CD4-positive, alpha-beta T cell (primary cell): ENCODE results near the gene SYCE3. TPM values are rescaled to one million over a fixed set of nuclear protein-coding genes. Genes with fewer than 3 reads are reported as not detected.

ENCODE experiments used
- ATAC-seq: fragments of 200-7000 bp; cut with Tn5 transposase; one replicate; pipeline ENCODE4 v1.10.0; 2022; ENCODE audit warnings: mild to moderate bottlenecking; ENCODE audit not compliant: poor library complexity
- CTCF ChIA-PET: fragments of 350-600 bp; sonication (Branson Sonifier 250); formaldehyde crosslinking; loops from one replicate; lab custom pipeline; 2021; ENCODE audit warnings: antibody characterized with exemption, inconsistent platforms; lab: Charles Lee
- POLR2A ChIA-PET: fragments of 350-600 bp; sonication (Branson Sonifier 250); formaldehyde crosslinking; loops from one replicate; lab custom pipeline; 2021; ENCODE audit warnings: antibody characterized with exemption, inconsistent platforms; lab: Charles Lee
- DNase-seq, 14 experiments: peaks; one replicate each; pipeline ENCODE4 v3.0.0-alpha.2; 2013 to 2020; ENCODE audit warnings: mixed read lengths in 2 of 14
- H3K27ac ChIP-seq, 2 donors: one replicate each; pipeline versions ENCODE4 v1.5.1 to v1.7.0; 2013; ENCODE audit warnings: low read length in 2 of 2, low read depth in 1 of 2, mild to moderate bottlenecking in 1 of 2
- H3K27me3 ChIP-seq, 2 experiments: 1 replicate in 1 of 2; 2 replicates in 1 of 2; pipeline versions ENCODE4 v1.6.1 to v1.7.0; 2013; ENCODE audit warnings: low read length in 2 of 2, control low read depth in 1 of 2, mild to moderate bottlenecking in 1 of 2, moderate library complexity in 1 of 2; ENCODE audit not compliant: insufficient read depth in 2 of 2, control insufficient read depth in 1 of 2
- H3K36me3 ChIP-seq: one replicate; pipeline ENCODE4 v1.6.1; 2013; ENCODE audit warnings: low read length, control low read depth; ENCODE audit not compliant: insufficient read depth
- H3K4me1 ChIP-seq: one replicate; pipeline ENCODE4 v1.6.1; 2013; ENCODE audit warnings: low read length, control low read depth; ENCODE audit not compliant: insufficient read depth
- H3K4me3 ChIP-seq: one replicate; pipeline ENCODE4 v1.5.1; 2013; ENCODE audit warnings: mild to moderate bottlenecking, low read length, moderate library complexity
- H3K9me3 ChIP-seq, 2 experiments: 1 replicate in 1 of 2; 2 replicates in 1 of 2; pipeline versions ENCODE4 v1.6.1 to v1.7.0; 2013; ENCODE audit warnings: low read length in 2 of 2, mild to moderate bottlenecking in 2 of 2, control low read depth in 1 of 2, moderate library complexity in 1 of 2; ENCODE audit not compliant: control insufficient read depth in 1 of 2, insufficient read depth in 1 of 2
- H3K27ac Mint-ChIP-seq: one replicate; pipeline ENCODE4 v1.8.0; 2020; ENCODE audit warnings: mixed read lengths
- H3K27me3 Mint-ChIP-seq: one replicate; pipeline ENCODE4 v1.8.0; 2021; ENCODE audit warnings: mixed read lengths
- H3K36me3 Mint-ChIP-seq: one replicate; pipeline ENCODE4 v1.8.0; 2021; ENCODE audit warnings: low read depth, mixed read lengths
- H3K4me1 Mint-ChIP-seq: one replicate; pipeline ENCODE4 v1.8.0; 2021; ENCODE audit warnings: low read depth, mixed read lengths
- H3K4me3 Mint-ChIP-seq: one replicate; pipeline ENCODE4 v1.8.0; 2020; ENCODE audit warnings: mild to moderate bottlenecking, mixed read lengths
- H3K9me3 Mint-ChIP-seq: one replicate; pipeline ENCODE4 v1.8.0; 2020; ENCODE audit warnings: mixed read lengths
- CTCF ChIP-seq: fragments of 200-600 bp; IDR thresholded peaks from one replicate; pipeline ENCODE4 v1.8.0; 2022; ENCODE audit warnings: antibody characterized with exemption, mild to moderate bottlenecking
- intact Hi-C, 2 experiments: fragments of 100-400 bp; cut with DNase I in 1 of 2; cut with micrococcal nuclease in 1 of 2; formaldehyde crosslinking; loops; one replicate each; pipeline versions ENCODE4 v1.15.1 to v1.9.0; 2023 to 2025; cut with DNase I, micrococcal nuclease
- total RNA-seq, 174 experiments: library from RNA in 2 of 174; stranded (reverse) in 2 of 174; gene quantifications; one replicate each; pipeline ENCODE4 v1.2.3 and lab custom pipeline; 2021 to 2026

Gene SYCE3
- total RNA-seq, 2 experiments from 2014 or later: not detected

GRCh38 chr22:50528682-50529415, 33.9 kb downstream of the SYCE3 start:
- Mint-ChIP-seq H3K27ac (peak overlapping the region; percentile 90), H3K9me3 (no peaks in the 10 kb centered on the region), H3K27me3 (peaks cover 13% of the 10 kb centered on the region), H3K4me1 (peaks cover 45% of the 10 kb centered on the region), H3K36me3 (peaks cover 12% of the 10 kb centered on the region), H3K4me3 (peak overlapping the region; percentile 83)
- POLR2A ChIA-PET: interaction anchor here (0.7 to 6.7 kb wide), 10 partner anchors 9 to 92 kb away, joined by 3 to 258 read pairs (median 6); partner anchors contain the start of genes CHKB, KLHDC7B, LMF2 and NCAPH2
- CTCF ChIA-PET: interaction anchor here (1.8 to 5.2 kb wide), 3 partner anchors 11 to 92 kb away, joined by 5 to 70 read pairs (median 5); partner anchors contain the start of gene SYCE3
- Histone ChIP-seq H3K4me3 (peak overlapping the region; percentile 80), H3K9me3 (no peaks in the 10 kb centered on the region), H3K36me3 (peaks cover 3% of the 10 kb centered on the region), H3K27me3 (no peaks in the 10 kb centered on the region), H3K4me1 (peaks cover 82% of the 10 kb centered on the region), H3K27ac (peak overlapping the region; percentile 21 to 74)
- peak in 2 of 14 experiments; percentile 29 to 50 for DNase-seq
- TF ChIP-seq CTCF: no peak
- intact Hi-C loops: loop anchor here (5.0 kb wide), 4 partner anchors 33 to 93 kb away; partner anchors contain the start of genes CHKB (in 1 of the 2) and SYCE3 (in 1 of the 2)
- ATAC-seq: no peak

- Mint-ChIP-seq H3K27me3 (peaks cover 8% of the 10 kb centered on the region), H3K9me3 (no peaks in the 10 kb centered on the region), H3K4me3 (peak overlapping the region; percentile 83), H3K27ac (peak overlapping the region; percentile 90), H3K4me1 (peaks cover 38% of the 10 kb centered on the region), H3K36me3 (peaks cover 18% of the 10 kb centered on the region)
- Histone ChIP-seq H3K4me3 (peak overlapping the region; percentile 80), H3K27me3 (no peaks in the 10 kb centered on the region), H3K27ac (no peak overlapping the region), H3K4me1 (peaks cover 78% of the 10 kb centered on the region), H3K9me3 (no peaks in the 10 kb centered on the region), H3K36me3 (peaks cover 11% of the 10 kb centered on the region)
- intact Hi-C loops: loop anchor here (2.0 to 5.0 kb wide), 5 partner anchors 33 to 94 kb away; partner anchors contain the start of genes CHKB (in 1 of the 2) and SYCE3 (in 1 of the 2)
- ATAC-seq (no peak), DNase-seq (peak in 1 of 14 experiments; percentile 38)
- POLR2A ChIA-PET: interaction anchor here (0.7 to 6.7 kb wide), 8 partner anchors 10 to 93 kb away, joined by 3 to 258 read pairs (median 18); partner anchors contain the start of genes CHKB, KLHDC7B, LMF2 and NCAPH2
- CTCF ChIA-PET: interaction anchor here (0.7 to 5.2 kb wide), 4 partner anchors 12 to 93 kb away, joined by 3 to 70 read pairs (median 5); partner anchors contain the start of gene SYCE3
- TF ChIP-seq CTCF: no peak
Observed at GRCh38 chr22:50527921-50528681, 34.6 kb downstream of the SYCE3 start.
